GM20000 (cell line): ENCODE data around the gene SPTB.

ENCODE experiments used
- DNase-seq: peaks from one replicate; pipeline ENCODE4 v3.0.0; 2012; ENCODE audit warnings: low spot score
- CTCF ChIP-seq: IDR thresholded peaks from 2 replicates; pipeline ENCODE4 v1.5.1; 2012; ENCODE audit warnings: mild to moderate bottlenecking, control low read depth; ENCODE audit errors: extremely low read depth, missing control alignments

The SPTB gene

GRCh38 chr14:64828071-64828470 is 51.6 kb downstream of the SPTB start:
- TF ChIP-seq CTCF = no peak
- DNase-seq = no peak

GRCh38 chr14:64826845-64827244 is 52.9 kb downstream of the SPTB start:
- no peak for TF ChIP-seq CTCF
- no peak for DNase-seq

GRCh38 chr14:64826333-64826732 is 53.4 kb downstream of the SPTB start:
- no peak for DNase-seq
- no peak for TF ChIP-seq CTCF

- TF ChIP-seq CTCF = no peak
- no peak for DNase-seq
Observed at GRCh38 chr14:64825509-64825908, 54.2 kb downstream of the SPTB start.

GRCh38 chr14:64825006-64825405 is 54.7 kb downstream of the SPTB start:
- TF ChIP-seq CTCF = no peak
- no peak for DNase-seq

GRCh38 chr14:64824471-64824870 is 55.2 kb downstream of the SPTB start:
- no peak for DNase-seq
- no peak for TF ChIP-seq CTCF

- DNase-seq = peak; percentile 84
- TF ChIP-seq CTCF = peak; percentile 81
Observed at GRCh38 chr14:64823305-64823861, 56.3 kb downstream of the SPTB start.
